OCI-LY7 (cell line): ENCODE measurements around the gene LAMB3. TPM values are rescaled to one million over a fixed set of nuclear protein-coding genes. Genes with fewer than 3 reads are reported as not detected.

Source experiments
- BruUV-seq: library from RNA; stranded (reverse); fragments of 400-500 nt; replicated peaks from 2 replicates; lab custom pipeline; 2021; lab: Mats Ljungman, UMichigan
- CTCF ChIA-PET: fragments of 300-600 bp; sonication (Branson Sonifier 250); formaldehyde crosslinking; loops from one replicate; lab custom pipeline; 2022; ENCODE audit warnings: antibody characterized with exemption; ENCODE audit not compliant: unreplicated experiment; lab: Charles Lee
- POLR2A ChIA-PET: fragments of 300-600 bp; sonication (Branson Sonifier 250); formaldehyde crosslinking; loops from one replicate; lab custom pipeline; 2022; ENCODE audit warnings: antibody characterized with exemption; lab: Charles Lee
- DNase-seq: peaks from one replicate; pipeline ENCODE4 v3.0.0-alpha.2; 2015; ENCODE audit warnings: low spot score
- H2AFZ ChIP-seq: fragments of 200-600 bp; sonication (generic), shearing (Covaris generic); 2 replicates; pipeline ENCODE4 v1.6.1; 2014; ENCODE audit warnings: mild to moderate bottlenecking, antibody characterized with exemption, low read length, moderate library complexity
- H3K27ac ChIP-seq: fragments of 200-600 bp; sonication (generic); 2 replicates; pipeline ENCODE4 v1.5.1; 2014; ENCODE audit warnings: mixed run types, low read depth, mild to moderate bottlenecking, moderate library complexity, low read length, inconsistent platforms; ENCODE audit not compliant: poor library complexity, severe bottlenecking
- H3K36me3 ChIP-seq: fragments of 200-600 bp; sonication (generic); 2 replicates; pipeline ENCODE4 v1.6.1; 2014; ENCODE audit warnings: mild to moderate bottlenecking, antibody characterized with exemption, low read length, moderate library complexity, mixed read lengths; ENCODE audit not compliant: insufficient read depth
- H3K4me1 ChIP-seq: fragments of 200-600 bp; sonication (generic); 2 replicates; pipeline ENCODE4 v1.5.1; 2014; ENCODE audit warnings: mild to moderate bottlenecking, low read length; ENCODE audit not compliant: insufficient read depth, poor library complexity, severe bottlenecking
- H3K4me2 ChIP-seq: fragments of 200-600 bp; sonication (generic); 2 replicates; pipeline ENCODE4 v1.6.1; 2014; ENCODE audit warnings: mild to moderate bottlenecking, low read length
- H3K4me3 ChIP-seq: fragments of 200-600 bp; sonication (generic); 2 replicates; pipeline ENCODE4 v1.5.1; 2014; ENCODE audit warnings: mild to moderate bottlenecking, low read depth, low read length; ENCODE audit not compliant: poor library complexity, severe bottlenecking
- H3K79me2 ChIP-seq: fragments of 200-600 bp; sonication (generic); 2 replicates; pipeline ENCODE4 v1.6.1; 2016; ENCODE audit warnings: low read depth, mild to moderate bottlenecking, low read length, moderate library complexity, mixed read lengths; ENCODE audit not compliant: insufficient read depth
- H3K9me2 ChIP-seq: fragments of 200-600 bp; sonication (generic); 2 replicates; pipeline ENCODE4 v1.6.1; 2016; ENCODE audit warnings: mild to moderate bottlenecking, low read length, mixed read lengths; ENCODE audit not compliant: insufficient read depth
- H3K9me3 ChIP-seq: fragments of 200-600 bp; sonication (generic); 2 replicates; pipeline ENCODE4 v1.6.1; 2014; ENCODE audit warnings: mild to moderate bottlenecking, mixed run types, low read length, mixed read lengths
- H4K20me1 ChIP-seq: fragments of 200-600 bp; sonication (generic); 2 replicates; pipeline ENCODE4 v1.6.1; 2014; ENCODE audit warnings: mild to moderate bottlenecking, antibody characterized with exemption, low read length, moderate library complexity, mixed read lengths; ENCODE audit not compliant: insufficient read depth
- EZH2phosphoT487 ChIP-seq: fragments of 200-600 bp; sonication (generic); IDR thresholded peaks from 2 replicates; pipeline ENCODE4 v1.6.1; 2018; ENCODE audit warnings: low read depth, borderline replicate concordance, mild to moderate bottlenecking, mixed run types, antibody characterized with exemption, low read length, moderate library complexity, mixed read lengths
- intact Hi-C: fragments of 100-400 bp; cut with micrococcal nuclease; formaldehyde crosslinking; loops from one replicate; pipeline ENCODE4 v1.10.0; 2022; ENCODE audit not compliant: unreplicated experiment
- total RNA-seq, 2 experiments: library from RNA; depleted of rRNA in 1 of 2; stranded (reverse); fragments of >200 nt in 1 of 2; shearing (Covaris generic) in 1 of 2; gene quantifications; 2 replicates each; pipeline ENCODE4 v1.2.3, GENCODE V29; 2014 to 2022
- TF ChIP-seq, protein P1 (sequence below): fragments of 200-600 bp; sonication (generic); conservative IDR thresholded peaks from 2 replicates; pipeline ENCODE4 v1.5.1; 2014; ENCODE audit warnings: mild to moderate bottlenecking, antibody characterized with exemption, low read length, moderate library complexity, mixed read lengths

LAMB3 gene
- total RNA-seq, 2 experiments from 2014 or later = 0.41 to 0.46 TPM

DNA sequence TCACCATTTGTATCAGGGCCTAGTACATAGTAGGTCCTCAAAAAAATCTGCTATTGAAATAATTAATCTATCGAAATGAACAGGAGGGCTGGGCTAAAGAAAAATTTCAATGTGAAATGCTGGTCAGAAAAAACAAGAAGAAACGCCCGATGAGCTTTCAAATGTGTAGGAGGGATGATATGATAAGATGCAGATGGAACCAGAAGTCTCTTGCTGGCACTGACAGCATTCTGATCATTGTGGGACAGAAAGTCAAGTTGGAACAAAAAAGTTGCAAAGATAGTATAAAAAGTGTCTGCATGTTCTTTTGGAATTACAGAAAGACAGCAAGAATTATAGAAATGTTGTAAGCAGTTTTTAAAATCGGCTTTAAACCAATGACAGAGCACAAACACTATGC lies 34.1 kb upstream of the LAMB3 start:
- DNase-seq = no peak
- Histone ChIP-seq H2AFZ (no peak overlapping the region), H3K9me3 (no peaks in the 10 kb centered on the region), H3K79me2 (no peaks in the 10 kb centered on the region), H3K27ac (no peak overlapping the region), H3K4me2 (no peak overlapping the region), H3K4me3 (no peak overlapping the region), H3K36me3 (no peaks in the 10 kb centered on the region), H4K20me1 (no peaks in the 10 kb centered on the region), H3K4me1 (peaks cover 4% of the 10 kb centered on the region), H3K9me2 (no peaks in the 10 kb centered on the region)
- ChIA-PET CTCF (no interaction called here), POLR2A (no interaction called here)
- intact Hi-C loops = no loop called here
- no peak for TF ChIP-seq EZH2phosphoT487
- TF ChIP-seq, protein P1, sequence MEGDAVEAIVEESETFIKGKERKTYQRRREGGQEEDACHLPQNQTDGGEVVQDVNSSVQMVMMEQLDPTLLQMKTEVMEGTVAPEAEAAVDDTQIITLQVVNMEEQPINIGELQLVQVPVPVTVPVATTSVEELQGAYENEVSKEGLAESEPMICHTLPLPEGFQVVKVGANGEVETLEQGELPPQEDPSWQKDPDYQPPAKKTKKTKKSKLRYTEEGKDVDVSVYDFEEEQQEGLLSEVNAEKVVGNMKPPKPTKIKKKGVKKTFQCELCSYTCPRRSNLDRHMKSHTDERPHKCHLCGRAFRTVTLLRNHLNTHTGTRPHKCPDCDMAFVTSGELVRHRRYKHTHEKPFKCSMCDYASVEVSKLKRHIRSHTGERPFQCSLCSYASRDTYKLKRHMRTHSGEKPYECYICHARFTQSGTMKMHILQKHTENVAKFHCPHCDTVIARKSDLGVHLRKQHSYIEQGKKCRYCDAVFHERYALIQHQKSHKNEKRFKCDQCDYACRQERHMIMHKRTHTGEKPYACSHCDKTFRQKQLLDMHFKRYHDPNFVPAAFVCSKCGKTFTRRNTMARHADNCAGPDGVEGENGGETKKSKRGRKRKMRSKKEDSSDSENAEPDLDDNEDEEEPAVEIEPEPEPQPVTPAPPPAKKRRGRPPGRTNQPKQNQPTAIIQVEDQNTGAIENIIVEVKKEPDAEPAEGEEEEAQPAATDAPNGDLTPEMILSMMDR = no peak
- no TSS peak for BruUV-seq

DNA sequence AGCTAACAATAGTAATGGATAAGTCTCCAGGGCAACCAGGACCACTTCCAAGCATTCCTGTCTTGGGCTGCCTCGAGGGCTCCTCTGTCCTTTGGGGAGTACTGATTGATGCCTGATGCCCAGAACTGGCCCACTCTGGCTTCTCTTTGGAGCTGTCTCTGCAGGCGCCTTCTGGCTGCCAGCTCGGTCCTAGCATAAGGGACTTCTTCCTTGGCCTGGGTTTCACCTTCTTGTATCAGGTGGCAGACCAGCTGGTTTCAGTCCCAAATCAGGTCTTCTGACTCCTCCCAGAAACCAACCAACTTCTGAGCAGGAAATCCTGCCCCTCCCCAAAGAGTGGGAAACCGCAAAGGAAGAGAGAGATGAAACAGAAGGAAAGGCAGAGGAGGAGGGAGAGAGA lies 33.6 kb upstream of the LAMB3 start:
- intact Hi-C loops = no loop called here

DNA sequence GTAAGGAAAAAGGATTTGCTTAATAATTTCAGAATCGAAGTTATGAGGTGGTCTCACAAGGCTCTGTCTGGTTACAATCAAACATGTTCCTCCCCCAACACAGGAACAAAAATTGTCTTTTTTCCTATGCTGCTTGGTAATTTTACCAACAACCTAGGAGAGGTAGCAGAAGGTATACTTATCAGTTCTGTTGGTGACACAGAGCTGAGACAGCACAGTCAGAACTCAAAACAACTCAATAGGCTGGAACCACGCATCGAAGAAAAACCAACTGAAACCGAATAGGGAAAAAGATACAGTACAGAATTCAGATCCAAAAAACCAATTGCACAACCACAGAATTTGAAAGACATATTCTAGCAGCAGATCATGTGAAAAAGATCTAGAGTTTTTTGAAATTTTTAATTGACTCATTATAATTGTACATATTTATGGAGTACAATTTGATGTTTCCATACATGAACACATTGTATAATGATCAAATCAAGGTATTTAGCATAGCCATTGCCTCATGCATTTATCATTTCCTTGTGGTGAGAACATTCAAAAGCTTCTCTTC lies 26.8 kb upstream of the LAMB3 start:
- ChIA-PET POLR2A (no interaction called here), CTCF (no interaction called here)
- H3K27ac ChIP-seq = no peak overlapping the region
- DNase-seq = no peak
- no peak overlapping the region for H3K4me3 ChIP-seq
- no TSS peak for BruUV-seq
- H3K4me1 ChIP-seq = no peaks in the 10 kb centered on the region
- no peaks in the 10 kb centered on the region for H3K36me3 ChIP-seq
- no peaks in the 10 kb centered on the region; the same call in 1 of the 2 replicates for H4K20me1 ChIP-seq
- no peak overlapping the region for H2AFZ ChIP-seq
- TF ChIP-seq EZH2phosphoT487 = no peak
- TF ChIP-seq, protein P1 = no peak
- no peaks in the 10 kb centered on the region for H3K9me3 ChIP-seq
- no peaks in the 10 kb centered on the region for H3K79me2 ChIP-seq
- intact Hi-C loops = no loop called here
- H3K9me2 ChIP-seq = no peaks in the 10 kb centered on the region
- no peak overlapping the region for H3K4me2 ChIP-seq

More for the DNA sequence above, 33.6 kb upstream of the LAMB3 start:
- ChIA-PET POLR2A (no interaction called here), CTCF (no interaction called here)
- peaks cover 4% of the 10 kb centered on the region for H3K4me1 ChIP-seq
- BruUV-seq = no TSS peak
- H2AFZ ChIP-seq = no peak overlapping the region
- H3K79me2 ChIP-seq = no peaks in the 10 kb centered on the region
- H4K20me1 ChIP-seq = no peaks in the 10 kb centered on the region
- DNase-seq = no peak
- no peak overlapping the region for H3K4me2 ChIP-seq
- TF ChIP-seq, protein P1 = no peak
- TF ChIP-seq EZH2phosphoT487 = no peak
- H3K4me3 ChIP-seq = no peak overlapping the region
- H3K36me3 ChIP-seq = no peaks in the 10 kb centered on the region
- no peaks in the 10 kb centered on the region for H3K9me3 ChIP-seq
- H3K9me2 ChIP-seq = no peaks in the 10 kb centered on the region
- H3K27ac ChIP-seq = no peak overlapping the region
